ENCODE data around the gene RAD23A. TPM values are rescaled to one million over a fixed set of nuclear protein-coding genes. Genes with fewer than 3 reads are reported as not detected.

Gene RAD23A
- polyA plus RNA-seq, 2 of the 4 experiments (the other 2 are of a cell fraction): 56.2 to 71.6 TPM

- DNase-seq (ENCODE audit: low read depth in 1 of 2, low spot score in 1 of 2) (peak in 1 of 2 experiments; percentile 46), ATAC-seq (no peak), FAIRE-seq (no peak)
- Histone ChIP-seq H3K9me3 (no peaks in the 10 kb centered on the region), H3K4me1 (peaks cover 25% of the 10 kb centered on the region), H3K27ac (peak overlapping the region; percentile 89 to 92), H3K4me2 (peak overlapping the region; percentile 95), H3K4me3 (peak overlapping the region; percentile 100)
- ChIA-PET POLR2A (interaction anchor here (1.0 kb wide), 1 partner anchor 9 kb away, joined by 3 read pairs; the partner anchor contains the start of gene RAD23A), CTCF (interaction anchor here (0.7 to 1.4 kb wide), 3 partner anchors 10 to 28 kb away, joined by 4 to 5 read pairs (median 4); no protein-coding TSS in a partner anchor)
- 27% methylated on average over 21 of the region's 23 CpGs for WGBS (ENCODE audit: missing lambda C conversion rate)
- TF ChIP-seq BHLHE40 (IDR thresholded peaks at IDR 0.05; ENCODE audit: low read depth, low read length): 0 out of 2 replicates have a peak, but pooled peaks have one; percentile 19
- no peak for TF ChIP-seq MAFK (IDR thresholded peaks at IDR 0.05; ENCODE audit: partially characterized antibody)
- peak; percentile 61 for TF ChIP-seq USF2 (IDR thresholded peaks at IDR 0.05)
Observed at GRCh38 chr19:12937093-12937926, 8.4 kb upstream of the RAD23A start.

GRCh38 chr19:12937927-12938778 lies 7.5 kb upstream of the RAD23A start, which contains the start of gene CALR:
TSS of gene CALR (plus strand) at chr19:12938609. CDS start at chr19:12938680, 71 bp downstream.
- peak within 1 kb of the TSS; percentile 99 for H3K4me2 ChIP-seq
- CTCF ChIA-PET: interaction anchor here (0.7 to 1.4 kb wide), 4 partner anchors 10 to 28 kb away, joined by 3 to 5 read pairs (median 4); no protein-coding TSS in a partner anchor
- peak within 1 kb of the TSS; percentile 100 for H3K4me3 ChIP-seq
- FAIRE-seq (no peak), DNase-seq (ENCODE audit: low read depth in 1 of 2, low spot score in 1 of 2) (peak; percentile 96 to 98), ATAC-seq (peak; percentile 86 to 95)
- peak within 1 kb of the TSS; percentile 97 for H3K27ac ChIP-seq
- peaks cover 22% of the 10 kb centered on the region for H3K4me1 ChIP-seq
- no peaks in the 10 kb centered on the region for H3K9me3 ChIP-seq
- 0% methylated on average over 2 of the region's 63 CpGs for WGBS (ENCODE audit: missing lambda C conversion rate)
- POLR2A ChIA-PET: interaction anchor here (1.0 kb wide), 1 partner anchor 8 kb away, joined by 3 read pairs; the partner anchor contains the start of gene RAD23A
- TF ChIP-seq ZFP36 (IDR thresholded peaks at IDR 0.05; ENCODE audit: borderline replicate concordance, partially characterized antibody): peak; percentile 58
- TF ChIP-seq ELK1 (IDR thresholded peaks at IDR 0.05; ENCODE audit: low read depth, low read length): no peak
- no peak for TF ChIP-seq MYC (IDR thresholded peaks at IDR 0.05; ENCODE audit: borderline replicate concordance, low read length)
- no peak for TF ChIP-seq HOXA7 (CRISPR knock-in tag; IDR thresholded peaks at IDR 0.05)
- TF ChIP-seq NPAS2 (CRISPR knock-in tag; IDR thresholded peaks at IDR 0.05; ENCODE audit: borderline replicate concordance): no peak
- no peak for TF ChIP-seq RFX5 (IDR thresholded peaks at IDR 0.05)
- TF ChIP-seq ZNF302 (CRISPR knock-in tag; IDR thresholded peaks at IDR 0.05): no peak
- no peak for TF ChIP-seq HOXB13 (CRISPR knock-in tag; IDR thresholded peaks at IDR 0.05; ENCODE audit: low read depth)
- no peak for TF ChIP-seq HOXB5 (CRISPR knock-in tag; IDR thresholded peaks at IDR 0.05)
- no peak for TF ChIP-seq JUNB (IDR thresholded peaks at IDR 0.05)
- TF ChIP-seq BHLHE40 (IDR thresholded peaks at IDR 0.05; ENCODE audit: low read depth, low read length): no peak
- TF ChIP-seq RARB (CRISPR knock-in tag; IDR thresholded peaks at IDR 0.05): no peak
- no peak for TF ChIP-seq CHD4 (IDR thresholded peaks at IDR 0.05; ENCODE audit: borderline replicate concordance)
- no peak for TF ChIP-seq CBX2 (IDR thresholded peaks at IDR 0.05; ENCODE audit: borderline replicate concordance, low read depth)
- no peak for TF ChIP-seq ZSCAN20 (CRISPR knock-in tag; IDR thresholded peaks at IDR 0.05)
- no peak for TF ChIP-seq NR3C1 (IDR thresholded peaks at IDR 0.05)
- no peak for TF ChIP-seq CHD2 (IDR thresholded peaks at IDR 0.05; ENCODE audit: low read length, partially characterized antibody)
- no peak for TF ChIP-seq FOXS1 (CRISPR knock-in tag; IDR thresholded peaks at IDR 0.05)
- no peak for TF ChIP-seq CEBPB (IDR thresholded peaks at IDR 0.05)
- no peak for TF ChIP-seq SREBF2 (IDR thresholded peaks at IDR 0.05)
- TF ChIP-seq CTCF (IDR thresholded peaks at IDR 0.05): no peak
- TF ChIP-seq RNF2 (IDR thresholded peaks at IDR 0.05; ENCODE audit: borderline replicate concordance, low read depth): no peak
- no peak for TF ChIP-seq ZC3H11A (IDR thresholded peaks at IDR 0.05)
- no peak for TF ChIP-seq RAD21 (conservative IDR thresholded peaks at IDR 0.05 in 1 of 2, IDR thresholded peaks at IDR 0.05 in 1 of 2)
- no peak for TF ChIP-seq EHMT2 (IDR thresholded peaks at IDR 0.05; ENCODE audit: low read depth)
- no peak for TF ChIP-seq ATOH8 (CRISPR knock-in tag; IDR thresholded peaks at IDR 0.05; ENCODE audit: low read depth)
- no peak for TF ChIP-seq EP300 (IDR thresholded peaks at IDR 0.05)
- peak; percentile 81 for TF ChIP-seq MAX (IDR thresholded peaks at IDR 0.05)

All from A549 (cell line).